ENCODE measurements around the gene DCP1A.
A peak's percentile ranks its signal among the peaks of the same experiment; 100 is the strongest.
"Not testable (repeated sequence)": the region's sequence is repeated elsewhere in the genome, so short reads cannot be mapped to it uniquely, and the experiment has no call there.

Gene DCP1A

GRCh38 chr3:53347261-53348064 is at the start of gene DCP1A:
Gene DCP1A (minus strand): TSS chr3:53347543. CDS start chr3:53347517, 26 bp downstream.
- DNase-seq: peak; percentile 97

GRCh38 chr3:53384465-53385423 is 37.4 kb upstream of the DCP1A start:
- DNase-seq: no peak

- DNase-seq: no peak
These were observed 34.8 kb upstream of the DCP1A start for GRCh38 chr3:53382106-53382505.

GRCh38 chr3:53380306-53380705 is 33.0 kb upstream of the DCP1A start:
- DNase-seq: no peak

- DNase-seq: no peak
These were observed 32.6 kb upstream of the DCP1A start for GRCh38 chr3:53379898-53380297.

- DNase-seq: no peak
These were observed 30.5 kb upstream of the DCP1A start for GRCh38 chr3:53377794-53378193.

GRCh38 chr3:53376679-53377078 is 29.3 kb upstream of the DCP1A start:
- no peak for DNase-seq

- DNase-seq: peak; percentile 36
These were observed 27.7 kb upstream of the DCP1A start for GRCh38 chr3:53375019-53375418.

GRCh38 chr3:53370719-53371118 is 23.4 kb upstream of the DCP1A start:
- DNase-seq: not testable (repeated sequence)

- DNase-seq: no peak
These were observed 14.5 kb upstream of the DCP1A start for GRCh38 chr3:53361852-53362251.

- DNase-seq: no peak
These were observed 10.1 kb upstream of the DCP1A start for GRCh38 chr3:53357458-53357857.

- DNase-seq: no peak
These were observed 7.7 kb upstream of the DCP1A start for GRCh38 chr3:53354945-53355498.

GRCh38 chr3:53353202-53353601 is 5.9 kb upstream of the DCP1A start:
- DNase-seq: no peak

GRCh38 chr3:53350652-53351051 is 3.3 kb upstream of the DCP1A start:
- no peak for DNase-seq

GRCh38 chr3:53348118-53348517 is 775 bp upstream of the DCP1A start:
- DNase-seq: not testable (repeated sequence)

GRCh38 chr3:53346922-53347260 is 452 bp downstream of the DCP1A start:
- no peak for DNase-seq

GRCh38 chr3:53346514-53346913 is 829 bp downstream of the DCP1A start:
- DNase-seq: no peak

GRCh38 chr3:53342353-53342752 is 5.0 kb downstream of the DCP1A start:
- DNase-seq: no peak

GRCh38 chr3:53337167-53337940 is 10.0 kb downstream of the DCP1A start:
- DNase-seq: no peak

GRCh38 chr3:53334742-53335141 is 12.6 kb downstream of the DCP1A start:
- DNase-seq: no peak

GRCh38 chr3:53331871-53332270 is 15.5 kb downstream of the DCP1A start:
- no peak for DNase-seq

GRCh38 chr3:53329897-53330296 is 17.4 kb downstream of the DCP1A start:
- no peak for DNase-seq

GRCh38 chr3:53328746-53329145 is 18.6 kb downstream of the DCP1A start:
- no peak for DNase-seq
